Left ventricle myocardium inferior (tissue), 1 donor: Measurements from ENCODE around the gene CTTNBP2NL. TPM values are rescaled to one million over a fixed set of nuclear protein-coding genes. Genes with fewer than 3 reads are reported as not detected.

Experiments used
- DNase-seq: peaks from one replicate; pipeline ENCODE4 v3.0.0-alpha.2; 2020
- H3K27ac ChIP-seq: fragments of 200-600 bp; replicated peaks from 2 replicates; pipeline ENCODE4 v1.8.0; 2021
- H3K27me3 ChIP-seq: fragments of 200-600 bp; 2 replicates; pipeline ENCODE4 v1.8.0; 2021; ENCODE audit warnings: low read depth
- H3K36me3 ChIP-seq: fragments of 200-600 bp; 2 replicates; pipeline ENCODE4 v1.8.0; 2021
- H3K4me1 ChIP-seq: fragments of 200-600 bp; 2 replicates; pipeline ENCODE4 v1.8.0; 2021
- H3K4me3 ChIP-seq: fragments of 200-600 bp; 2 replicates; pipeline ENCODE4 v1.8.0; 2021; ENCODE audit warnings: mild to moderate bottlenecking, moderate library complexity
- H3K9me3 ChIP-seq: fragments of 200-600 bp; replicated peaks from 2 replicates; pipeline ENCODE4 v1.8.0; 2021
- intact Hi-C: fragments of 100-400 bp; cut with micrococcal nuclease; formaldehyde crosslinking; loops from one replicate; pipeline ENCODE4 v1.11.0; 2022
- total RNA-seq: library from RNA; stranded (reverse); fragmentation: NEBNext Ultra II Directional; extraction: Animal tissue kit (Norgen Biotek cat#: 25700); gene quantifications from one replicate; pipeline ENCODE4 v1.2.1, GENCODE V29; 2021
- TF ChIP-seq, protein P1 (sequence below): fragments of 200-600 bp; IDR thresholded peaks from 2 replicates; pipeline ENCODE4 v1.8.0; 2021; ENCODE audit warnings: antibody characterized with exemption, mild to moderate bottlenecking, borderline replicate concordance
- donor health status: DM: no; HTN: yes; CAD: no; lungs with severe emphysema.

The CTTNBP2NL gene
- total RNA-seq, 1 donor from 2014 or later, result 14.3 TPM

DNA sequence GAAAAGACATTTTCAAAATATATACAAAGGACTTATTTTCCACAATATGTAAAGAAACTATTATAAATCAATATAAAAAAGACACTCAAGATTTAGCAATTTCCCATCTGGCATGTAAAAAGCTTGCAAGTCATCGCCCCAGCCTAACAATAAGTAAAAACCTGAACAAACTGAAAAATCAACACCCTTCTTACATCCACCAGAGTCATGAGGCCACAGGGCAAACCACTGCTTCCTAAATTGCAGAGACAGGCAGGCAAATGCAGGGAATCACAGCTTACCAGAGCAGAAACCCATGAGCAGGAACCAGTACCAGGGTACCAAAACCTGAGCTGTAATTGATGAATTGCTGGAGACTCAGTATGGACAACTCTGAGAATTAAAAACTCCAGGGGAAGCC lies 96.1 kb downstream of the CTTNBP2NL start:
- no peak for DNase-seq
- Histone ChIP-seq H3K27ac (no peak overlapping the region), H3K4me3 (no peak overlapping the region), H3K4me1 (no peaks in the 10 kb centered on the region), H3K36me3 (no peaks in the 10 kb centered on the region), H3K27me3 (no peaks in the 10 kb centered on the region), H3K9me3 (no peaks in the 10 kb centered on the region)
- TF ChIP-seq, protein P1, sequence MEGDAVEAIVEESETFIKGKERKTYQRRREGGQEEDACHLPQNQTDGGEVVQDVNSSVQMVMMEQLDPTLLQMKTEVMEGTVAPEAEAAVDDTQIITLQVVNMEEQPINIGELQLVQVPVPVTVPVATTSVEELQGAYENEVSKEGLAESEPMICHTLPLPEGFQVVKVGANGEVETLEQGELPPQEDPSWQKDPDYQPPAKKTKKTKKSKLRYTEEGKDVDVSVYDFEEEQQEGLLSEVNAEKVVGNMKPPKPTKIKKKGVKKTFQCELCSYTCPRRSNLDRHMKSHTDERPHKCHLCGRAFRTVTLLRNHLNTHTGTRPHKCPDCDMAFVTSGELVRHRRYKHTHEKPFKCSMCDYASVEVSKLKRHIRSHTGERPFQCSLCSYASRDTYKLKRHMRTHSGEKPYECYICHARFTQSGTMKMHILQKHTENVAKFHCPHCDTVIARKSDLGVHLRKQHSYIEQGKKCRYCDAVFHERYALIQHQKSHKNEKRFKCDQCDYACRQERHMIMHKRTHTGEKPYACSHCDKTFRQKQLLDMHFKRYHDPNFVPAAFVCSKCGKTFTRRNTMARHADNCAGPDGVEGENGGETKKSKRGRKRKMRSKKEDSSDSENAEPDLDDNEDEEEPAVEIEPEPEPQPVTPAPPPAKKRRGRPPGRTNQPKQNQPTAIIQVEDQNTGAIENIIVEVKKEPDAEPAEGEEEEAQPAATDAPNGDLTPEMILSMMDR, result no peak
- intact Hi-C loops, result no loop called here

DNA sequence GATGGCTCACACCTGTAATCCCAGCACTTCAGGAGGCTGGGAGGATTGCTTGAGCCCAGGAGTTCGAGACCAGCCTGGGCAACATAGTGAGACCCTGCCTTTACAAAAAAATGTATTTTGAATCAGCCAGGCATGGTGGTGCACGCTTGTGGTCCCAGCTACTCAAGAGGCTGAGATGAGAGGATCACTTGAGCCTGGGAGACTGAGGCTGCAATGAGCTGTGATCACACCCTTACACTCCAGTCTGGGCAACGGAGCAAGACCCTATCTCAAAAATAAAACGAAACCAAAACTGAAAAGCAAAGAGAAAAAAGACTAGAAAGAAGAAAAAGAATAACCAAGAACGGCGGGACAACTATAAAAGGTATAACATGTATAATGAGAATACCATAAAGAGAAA lies 97.3 kb downstream of the CTTNBP2NL start:
- no peak for DNase-seq
- intact Hi-C loops, result no loop called here
- Histone ChIP-seq H3K9me3 (no peaks in the 10 kb centered on the region), H3K27me3 (no peaks in the 10 kb centered on the region), H3K4me1 (no peaks in the 10 kb centered on the region), H3K36me3 (no peaks in the 10 kb centered on the region), H3K4me3 (no peak overlapping the region), H3K27ac (no peak overlapping the region)
- TF ChIP-seq, protein P1, result no peak

DNA sequence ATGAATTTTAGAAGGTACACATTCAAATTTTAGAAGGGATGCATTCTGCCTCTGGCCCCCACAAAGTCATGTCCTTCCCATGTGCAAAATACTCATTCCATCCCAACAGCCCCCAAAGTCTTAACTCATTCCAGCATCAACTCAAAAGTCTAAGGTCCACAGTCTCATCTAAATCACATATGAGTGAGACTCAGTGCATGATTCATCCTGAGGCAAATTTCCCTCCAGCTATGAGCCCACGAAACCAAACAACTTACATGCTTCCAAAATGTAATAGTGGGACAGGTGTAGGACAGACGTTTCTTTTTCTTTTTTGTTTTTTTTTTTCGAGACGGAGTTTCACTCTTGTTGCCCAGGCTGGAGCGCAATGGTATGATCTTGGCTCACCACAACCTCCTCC lies 100.3 kb downstream of the CTTNBP2NL start:
- intact Hi-C loops, result no loop called here

DNA sequence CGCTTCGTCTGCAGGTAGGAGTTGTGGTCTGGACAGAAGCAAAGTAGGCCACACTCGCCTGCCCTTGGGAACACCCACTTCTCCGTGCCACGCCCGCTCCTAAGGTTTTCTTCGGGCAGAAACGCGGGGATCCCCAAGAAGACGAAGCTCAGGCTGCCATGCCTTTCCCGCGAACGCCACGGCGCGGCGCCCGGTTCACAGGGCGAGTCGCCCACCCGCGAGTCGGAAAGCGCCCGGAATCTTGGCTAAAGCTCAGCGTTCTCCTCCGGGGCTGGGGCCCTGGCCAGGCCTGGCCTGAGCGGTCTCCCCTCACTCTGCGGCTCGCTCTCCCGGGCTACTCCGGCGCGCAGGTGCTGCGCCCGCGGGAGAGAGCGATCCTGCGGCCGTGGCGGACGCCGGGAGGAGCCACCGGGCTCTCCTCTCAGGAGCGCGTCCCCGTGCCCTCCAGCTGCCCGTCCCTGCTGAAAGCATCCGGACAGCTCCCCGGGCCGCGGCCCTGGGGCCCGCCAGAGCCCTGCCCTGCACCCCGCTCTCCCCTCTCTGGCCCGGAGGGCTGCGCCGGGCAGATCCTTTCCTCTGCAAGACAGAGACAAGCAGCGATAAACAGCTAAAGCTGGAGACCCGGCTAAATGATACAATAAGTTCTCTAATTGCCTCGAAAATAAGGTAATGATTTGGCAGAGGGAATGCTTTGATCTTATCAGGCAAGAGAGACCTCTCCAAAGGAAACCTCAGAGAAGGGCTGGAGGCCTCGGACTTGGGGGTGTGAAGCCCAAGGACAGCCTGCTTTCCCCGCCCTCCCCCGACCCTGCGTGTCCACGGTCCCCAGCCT lies 106.0 kb downstream of the CTTNBP2NL start:
- intact Hi-C loops, result no loop called here
- Histone ChIP-seq H3K27me3 (peaks cover 5% of the 10 kb centered on the region), H3K27ac (peak overlapping the region; percentile 69)

More for the DNA sequence above, 100.3 kb downstream of the CTTNBP2NL start:
- H3K9me3 ChIP-seq, result no peaks in the 10 kb centered on the region
- H3K36me3 ChIP-seq, result no peaks in the 10 kb centered on the region
- H3K27ac ChIP-seq, result no peak overlapping the region
- DNase-seq, result no peak
- no peak overlapping the region for H3K4me3 ChIP-seq
- peaks cover 2% of the 10 kb centered on the region for H3K4me1 ChIP-seq
- H3K27me3 ChIP-seq, result no peaks in the 10 kb centered on the region
- TF ChIP-seq, protein P1, result no peak

DNA sequence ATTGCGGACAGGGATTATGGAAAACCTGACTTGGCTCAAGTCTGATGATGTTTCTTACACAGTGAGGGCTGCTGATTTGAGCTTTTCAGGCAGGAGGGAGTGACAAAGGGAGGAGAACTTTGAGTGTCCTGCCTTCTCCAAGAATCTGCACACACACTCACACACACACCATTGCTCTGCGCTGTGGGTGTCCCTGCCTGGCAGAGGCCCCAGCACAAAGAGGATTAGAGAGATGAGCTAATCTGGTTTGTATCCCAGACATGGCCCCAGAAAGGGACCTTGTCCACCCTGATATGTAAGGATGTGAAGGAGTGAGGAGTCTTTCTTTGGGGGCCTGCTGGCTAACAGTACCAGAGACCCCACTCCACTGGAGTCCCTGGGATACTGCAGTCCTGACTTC lies 106.8 kb downstream of the CTTNBP2NL start:
- Histone ChIP-seq H3K27ac (no peak overlapping the region), H3K9me3 (no peaks in the 10 kb centered on the region), H3K4me3 (peak overlapping the region; percentile 65), H3K27me3 (peaks cover 13% of the 10 kb centered on the region), H3K36me3 (no peaks in the 10 kb centered on the region), H3K4me1 (peaks cover 27% of the 10 kb centered on the region)
- intact Hi-C loops, result no loop called here
- DNase-seq, result no peak
- TF ChIP-seq, protein P1, result no peak

More for the DNA sequence above, 106.0 kb downstream of the CTTNBP2NL start:
- DNase-seq, result peak; percentile 74
- H3K4me1 ChIP-seq, result peaks cover 21% of the 10 kb centered on the region
- no peaks in the 10 kb centered on the region for H3K9me3 ChIP-seq
- TF ChIP-seq, protein P1, result peak; percentile 83
- H3K4me3 ChIP-seq, result peak overlapping the region; percentile 65
- H3K36me3 ChIP-seq, result no peaks in the 10 kb centered on the region
